ENCODE results near the gene KCNJ6.

Gene KCNJ6

GRCh38 chr21:37863842-37864241 is 52.4 kb downstream of the KCNJ6 start:
- FAIRE-seq = no peak
- TF ChIP-seq POLR2A (IDR thresholded peaks at IDR 0.05; ENCODE audit: low read depth, low read length) = no peak
- no peak for DNase-seq (ENCODE audit: insufficient read length, low spot score)

- FAIRE-seq (no peak), DNase-seq (ENCODE audit: insufficient read length, low spot score) (peak; percentile 50)
- no peak for TF ChIP-seq POLR2A (IDR thresholded peaks at IDR 0.05; ENCODE audit: low read depth, low read length)
Observed at GRCh38 chr21:37862536-37862935, 53.7 kb downstream of the KCNJ6 start.

- FAIRE-seq = no peak
Observed at GRCh38 chr21:37861561-37861960, 54.7 kb downstream of the KCNJ6 start.

GRCh38 chr21:37860416-37860815 is 55.8 kb downstream of the KCNJ6 start:
- TF ChIP-seq POLR2A (IDR thresholded peaks at IDR 0.05; ENCODE audit: low read depth, low read length) = no peak
- FAIRE-seq = no peak
- no peak for DNase-seq (ENCODE audit: insufficient read length, low spot score)

More at GRCh38 chr21:37861561-37861960, 54.7 kb downstream of the KCNJ6 start:
- TF ChIP-seq POLR2A (IDR thresholded peaks at IDR 0.05; ENCODE audit: low read depth, low read length) = no peak
- no peak for DNase-seq (ENCODE audit: insufficient read length, low spot score)

- DNase-seq (ENCODE audit: insufficient read length, low spot score) (no peak), FAIRE-seq (no peak)
- no peak for TF ChIP-seq POLR2A (IDR thresholded peaks at IDR 0.05; ENCODE audit: low read depth, low read length)
Observed at GRCh38 chr21:37855647-37856625, 60.3 kb downstream of the KCNJ6 start.

- no peak for FAIRE-seq
Observed at GRCh38 chr21:37855271-37855646, 61.0 kb downstream of the KCNJ6 start.

GRCh38 chr21:37849506-37850102 is 66.7 kb downstream of the KCNJ6 start:
- DNase-seq (ENCODE audit: insufficient read length, low spot score) (peak; percentile 24), FAIRE-seq (no peak)
- TF ChIP-seq POLR2A (IDR thresholded peaks at IDR 0.05; ENCODE audit: low read depth, low read length) = no peak

More at GRCh38 chr21:37855271-37855646, 61.0 kb downstream of the KCNJ6 start:
- no peak for DNase-seq (ENCODE audit: insufficient read length, low spot score)
- no peak for TF ChIP-seq POLR2A (IDR thresholded peaks at IDR 0.05; ENCODE audit: low read depth, low read length)

GRCh38 chr21:37848721-37849490 is 67.4 kb downstream of the KCNJ6 start:
- TF ChIP-seq POLR2A (IDR thresholded peaks at IDR 0.05; ENCODE audit: low read depth, low read length) = no peak
- no peak for DNase-seq (ENCODE audit: insufficient read length, low spot score)
- no peak for FAIRE-seq

- TF ChIP-seq POLR2A (IDR thresholded peaks at IDR 0.05; ENCODE audit: low read depth, low read length) = no peak
- no peak for FAIRE-seq
- DNase-seq (ENCODE audit: insufficient read length, low spot score) = no peak
Observed at GRCh38 chr21:37845535-37845934, 70.7 kb downstream of the KCNJ6 start.

- DNase-seq (ENCODE audit: insufficient read length, low spot score) = no peak
- TF ChIP-seq POLR2A (IDR thresholded peaks at IDR 0.05; ENCODE audit: low read depth, low read length) = no peak
- no peak for FAIRE-seq
Observed at GRCh38 chr21:37843191-37843590, 73.1 kb downstream of the KCNJ6 start.

GRCh38 chr21:37842163-37842919 is 73.9 kb downstream of the KCNJ6 start:
- DNase-seq (ENCODE audit: insufficient read length, low spot score) = no peak
- TF ChIP-seq POLR2A (IDR thresholded peaks at IDR 0.05; ENCODE audit: low read depth, low read length) = no peak
- no peak for FAIRE-seq

GRCh38 chr21:37837381-37837780 is 78.9 kb downstream of the KCNJ6 start:
- FAIRE-seq (no peak), DNase-seq (ENCODE audit: insufficient read length, low spot score) (no peak)
- no peak for TF ChIP-seq POLR2A (IDR thresholded peaks at IDR 0.05; ENCODE audit: low read depth, low read length)

- TF ChIP-seq POLR2A (IDR thresholded peaks at IDR 0.05; ENCODE audit: low read depth, low read length) = no peak
- DNase-seq (ENCODE audit: insufficient read length, low spot score) = no peak
- no peak for FAIRE-seq
Observed at GRCh38 chr21:37835481-37835880, 80.8 kb downstream of the KCNJ6 start.
